ENCODE results near the gene YPEL3.
A peak's percentile ranks its signal among the peaks of the same experiment; 100 is the strongest.

YPEL3 gene

DNA sequence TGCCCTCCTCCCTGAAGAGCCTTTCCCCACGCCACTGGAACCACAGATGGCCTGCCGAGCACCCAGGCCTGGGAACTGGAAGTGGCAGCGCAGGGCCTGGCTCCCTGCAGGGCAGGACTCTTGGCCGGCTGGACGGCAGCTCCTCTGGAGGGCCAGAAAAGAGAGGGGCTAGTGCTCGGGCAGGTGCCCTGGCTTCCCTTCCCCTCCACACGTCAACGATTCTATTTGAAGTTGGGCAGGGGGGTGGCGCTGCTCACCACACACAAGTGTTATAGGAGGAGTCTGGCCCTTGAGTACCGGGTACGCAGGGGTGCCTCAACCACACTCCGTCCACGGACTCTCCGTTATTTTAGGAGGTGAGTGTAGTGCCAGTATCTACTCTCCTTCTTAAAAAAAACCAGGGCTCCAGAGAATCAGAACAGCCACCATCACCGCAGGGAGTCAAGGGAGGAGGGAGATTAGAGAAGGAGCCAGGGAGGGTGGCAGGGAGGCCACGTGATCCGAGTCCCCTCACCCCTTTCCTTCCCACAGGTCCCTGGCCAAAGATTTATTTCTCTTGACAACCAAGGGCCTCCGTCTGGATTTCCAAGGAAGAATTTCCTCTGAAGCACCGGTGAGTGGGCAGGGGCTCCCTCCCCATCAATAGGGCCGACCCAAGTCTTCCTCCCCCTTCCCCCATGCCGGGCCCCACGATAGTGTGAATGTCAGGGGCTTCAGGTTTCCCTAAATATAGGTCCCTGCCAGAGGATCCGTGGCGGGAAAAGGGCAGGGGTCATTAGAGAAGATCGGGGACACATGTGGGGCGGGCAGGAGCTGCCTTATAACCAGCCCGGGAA, 31.9 kb downstream of the YPEL3 start:
- H3K9me3 Mint-ChIP-seq, result no peaks in the 10 kb centered on the region
- no peaks in the 10 kb centered on the region for H3K27me3 Mint-ChIP-seq
- peak overlapping the region; percentile 98 for H3K4me3 Mint-ChIP-seq
- DNase-seq (ENCODE audit: low spot score in 2 of 2), result peak; percentile 62 to 67
- ATAC-seq (ENCODE audit: low read depth), result peak; percentile 41
- peaks cover 19% of the 10 kb centered on the region for H3K4me1 Mint-ChIP-seq
- peak overlapping the region; percentile 92 for H3K27ac Mint-ChIP-seq
- peaks cover 10% of the 10 kb centered on the region for H3K36me3 Mint-ChIP-seq

GRCh38 chr16:30063278-30063892, 32.6 kb downstream of the YPEL3 start:
- Mint-ChIP-seq H3K27ac (peak overlapping the region; percentile 92), H3K4me1 (peaks cover 15% of the 10 kb centered on the region)

GRCh38 chr16:30060836-30061554, 35.0 kb downstream of the YPEL3 start:
- Mint-ChIP-seq H3K4me3 (no peak overlapping the region), H3K27me3 (no peaks in the 10 kb centered on the region), H3K27ac (no peak overlapping the region), H3K4me1 (peaks cover 4% of the 10 kb centered on the region), H3K36me3 (no peaks in the 10 kb centered on the region), H3K9me3 (no peaks in the 10 kb centered on the region)
- ATAC-seq (ENCODE audit: low read depth) (no peak), DNase-seq (ENCODE audit: low spot score in 2 of 2) (no peak)

More at GRCh38 chr16:30063278-30063892, 32.6 kb downstream of the YPEL3 start:
- H3K4me3 Mint-ChIP-seq, result peak overlapping the region; percentile 98
- H3K36me3 Mint-ChIP-seq, result peaks cover 8% of the 10 kb centered on the region
- H3K27me3 Mint-ChIP-seq, result no peaks in the 10 kb centered on the region
- no peak for DNase-seq (ENCODE audit: low spot score in 2 of 2)
- no peak for ATAC-seq (ENCODE audit: low read depth)
- no peaks in the 10 kb centered on the region for H3K9me3 Mint-ChIP-seq

GRCh38 chr16:30060346-30060745, 35.7 kb downstream of the YPEL3 start:
- Mint-ChIP-seq H3K4me3 (no peak overlapping the region), H3K27ac (no peak overlapping the region), H3K4me1 (peaks cover 4% of the 10 kb centered on the region), H3K9me3 (no peaks in the 10 kb centered on the region), H3K27me3 (no peaks in the 10 kb centered on the region), H3K36me3 (no peaks in the 10 kb centered on the region)
- no peak for DNase-seq (ENCODE audit: low spot score in 2 of 2)
- no peak for ATAC-seq (ENCODE audit: low read depth)

GRCh38 chr16:30054959-30055553, 41.0 kb downstream of the YPEL3 start:
- Mint-ChIP-seq H3K4me3 (peak overlapping the region; percentile 30), H3K27ac (no peak overlapping the region), H3K4me1 (peaks cover 4% of the 10 kb centered on the region), H3K9me3 (no peaks in the 10 kb centered on the region), H3K27me3 (peaks cover 2% of the 10 kb centered on the region), H3K36me3 (no peaks in the 10 kb centered on the region)
- ATAC-seq (ENCODE audit: low read depth), result peak; percentile 56
- no peak for DNase-seq (ENCODE audit: low spot score in 2 of 2)

GRCh38 chr16:30054451-30054850, 41.6 kb downstream of the YPEL3 start:
- H3K27me3 Mint-ChIP-seq, result peaks cover 2% of the 10 kb centered on the region
- H3K4me3 Mint-ChIP-seq, result peak overlapping the region; percentile 44
- no peaks in the 10 kb centered on the region for H3K9me3 Mint-ChIP-seq
- peaks cover 4% of the 10 kb centered on the region for H3K4me1 Mint-ChIP-seq
- no peaks in the 10 kb centered on the region for H3K36me3 Mint-ChIP-seq
- ATAC-seq (ENCODE audit: low read depth), result no peak
- H3K27ac Mint-ChIP-seq, result no peak overlapping the region
- DNase-seq (ENCODE audit: low spot score in 2 of 2), result no peak

DNA sequence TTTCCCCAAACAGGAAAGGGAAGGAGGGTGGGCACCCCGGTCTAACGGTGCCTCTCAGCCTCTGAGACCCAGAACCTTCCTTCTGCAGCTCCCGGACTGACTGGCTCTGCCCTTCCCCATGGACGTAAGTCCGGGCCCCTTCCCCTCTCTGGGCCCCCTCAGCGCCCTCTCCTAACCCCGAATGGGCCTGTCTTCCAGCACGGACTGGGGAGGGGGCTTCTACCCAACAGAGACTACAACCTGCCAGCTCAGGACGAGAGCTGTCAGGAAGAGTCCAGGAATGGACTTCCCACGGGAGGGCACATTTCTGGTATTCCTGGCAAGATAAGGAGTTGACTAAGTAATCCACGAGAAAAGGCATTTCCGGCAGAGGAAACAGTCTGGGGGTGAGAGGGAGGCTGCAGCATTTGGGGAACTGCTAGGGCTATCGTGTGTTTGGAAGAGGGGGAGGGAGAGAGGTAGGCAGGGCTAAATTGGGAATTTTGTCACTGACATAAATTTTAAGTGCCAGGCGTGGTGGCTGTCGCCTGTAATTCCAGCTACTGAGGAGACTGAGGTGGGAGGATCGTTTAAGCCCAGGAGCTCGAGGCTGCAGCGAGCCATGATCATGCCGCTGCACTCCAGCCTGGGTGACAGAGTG, 42.5 kb downstream of the YPEL3 start:
- H3K4me1 Mint-ChIP-seq, result peaks cover 4% of the 10 kb centered on the region
- H3K27ac Mint-ChIP-seq, result peak overlapping the region; percentile 83
- peaks cover 2% of the 10 kb centered on the region for H3K27me3 Mint-ChIP-seq
- H3K36me3 Mint-ChIP-seq, result no peaks in the 10 kb centered on the region
- peak overlapping the region; percentile 87 for H3K4me3 Mint-ChIP-seq
- peak; percentile 13 for ATAC-seq (ENCODE audit: low read depth)
- DNase-seq (ENCODE audit: low spot score in 2 of 2), result no peak
- no peaks in the 10 kb centered on the region for H3K9me3 Mint-ChIP-seq

DNA sequence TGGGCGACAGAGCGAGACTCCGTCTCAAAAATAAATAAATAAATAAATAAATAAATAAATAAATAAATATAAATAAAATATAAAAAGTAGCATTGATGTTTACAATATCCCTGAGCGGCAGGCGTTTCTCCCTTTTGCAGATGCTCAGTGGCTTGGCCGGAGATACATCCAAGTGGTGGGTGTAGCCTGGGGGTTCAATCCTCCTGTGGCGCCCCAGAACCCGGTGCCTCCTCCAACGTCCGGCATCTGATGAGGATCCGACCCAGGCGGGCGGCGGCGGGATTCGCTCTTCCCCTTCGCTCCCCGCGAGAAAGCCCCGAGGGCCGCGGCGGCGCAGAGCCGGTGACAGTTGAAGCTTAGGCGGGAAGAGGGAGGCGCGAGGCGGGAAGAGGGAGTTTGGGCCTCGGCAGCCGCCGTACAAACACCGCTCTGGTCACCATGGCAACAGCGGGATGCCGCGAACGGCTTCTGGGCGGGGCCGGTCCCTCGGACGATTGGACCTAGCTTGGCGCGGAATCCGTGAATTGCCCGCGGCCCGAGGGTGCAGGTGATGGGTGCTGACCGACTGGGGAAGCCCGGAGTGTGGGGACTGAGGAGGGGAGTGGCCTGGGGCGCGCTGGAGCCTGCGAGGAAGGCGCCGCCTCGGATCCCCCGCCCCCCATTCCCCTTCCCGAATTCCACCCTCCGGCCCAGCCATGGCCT, 43.2 kb downstream of the YPEL3 start:
- H3K4me1 Mint-ChIP-seq, result peaks cover 4% of the 10 kb centered on the region
- peak overlapping the region; percentile 87 for H3K4me3 Mint-ChIP-seq
- H3K27ac Mint-ChIP-seq, result peak overlapping the region; percentile 83
- ATAC-seq (ENCODE audit: low read depth) (peak; percentile 88), DNase-seq (ENCODE audit: low spot score in 2 of 2) (peak; percentile 81 to 83)
- H3K36me3 Mint-ChIP-seq, result no peaks in the 10 kb centered on the region
- H3K27me3 Mint-ChIP-seq, result peaks cover 2% of the 10 kb centered on the region
- H3K9me3 Mint-ChIP-seq, result no peaks in the 10 kb centered on the region

DNA sequence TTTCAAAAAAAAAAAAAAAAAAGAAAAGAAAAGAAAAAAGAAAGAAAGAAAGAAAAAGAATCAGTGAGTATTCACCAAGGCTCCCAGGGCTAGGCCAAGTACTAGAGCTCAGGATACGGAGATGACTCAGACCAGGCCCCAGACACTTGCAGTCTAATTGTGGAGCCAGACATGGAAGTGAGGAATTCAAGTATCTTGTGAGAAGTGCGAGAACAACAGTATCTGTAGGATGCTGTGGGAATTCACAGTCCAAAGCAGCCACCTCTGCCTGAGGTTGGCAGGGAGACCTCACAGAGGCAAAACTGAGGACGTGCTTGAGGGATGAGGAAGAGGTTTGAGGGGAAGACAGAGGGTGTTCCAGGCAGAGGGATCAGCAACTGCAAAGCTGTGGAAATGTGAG, 44.5 kb downstream of the YPEL3 start:
- H3K27me3 Mint-ChIP-seq, result peaks cover 4% of the 10 kb centered on the region
- H3K4me1 Mint-ChIP-seq, result peaks cover 4% of the 10 kb centered on the region
- H3K9me3 Mint-ChIP-seq, result no peaks in the 10 kb centered on the region
- ATAC-seq (ENCODE audit: low read depth) (no peak), DNase-seq (ENCODE audit: low spot score in 2 of 2) (no peak)
- H3K27ac Mint-ChIP-seq, result no peak overlapping the region
- H3K4me3 Mint-ChIP-seq, result peak overlapping the region; percentile 65
- no peaks in the 10 kb centered on the region for H3K36me3 Mint-ChIP-seq

DNA sequence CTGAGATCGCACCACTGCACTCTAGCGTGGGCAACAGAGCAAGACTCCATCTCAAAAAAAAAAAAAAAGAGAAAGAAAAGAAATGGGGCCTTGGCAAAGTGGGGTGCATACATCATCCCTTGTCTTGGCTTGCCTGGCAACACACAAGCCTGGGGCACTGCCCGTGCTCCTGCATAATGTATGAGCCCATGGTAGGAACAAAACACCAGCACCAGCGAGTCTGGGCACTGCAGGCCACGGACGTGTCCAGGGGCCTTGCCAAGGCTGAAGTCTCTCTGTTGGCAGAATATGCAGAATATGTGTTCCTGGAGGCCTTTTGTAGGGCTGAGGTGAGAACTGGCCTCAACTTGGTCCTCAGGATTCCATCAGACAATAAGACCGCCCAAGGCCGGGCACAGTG, 46.1 kb downstream of the YPEL3 start:
- no peak for DNase-seq (ENCODE audit: low spot score in 2 of 2)
- H3K27ac Mint-ChIP-seq, result no peak overlapping the region
- H3K4me3 Mint-ChIP-seq, result no peak overlapping the region
- ATAC-seq (ENCODE audit: low read depth), result no peak
- H3K27me3 Mint-ChIP-seq, result peaks cover 9% of the 10 kb centered on the region
- no peaks in the 10 kb centered on the region for H3K36me3 Mint-ChIP-seq
- H3K4me1 Mint-ChIP-seq, result peaks cover 10% of the 10 kb centered on the region
- no peaks in the 10 kb centered on the region for H3K9me3 Mint-ChIP-seq

GRCh38 chr16:30046588-30046987, 49.4 kb downstream of the YPEL3 start:
- Mint-ChIP-seq H3K27ac (no peak overlapping the region), H3K27me3 (peaks cover 8% of the 10 kb centered on the region), H3K4me3 (no peak overlapping the region), H3K9me3 (no peaks in the 10 kb centered on the region), H3K36me3 (no peaks in the 10 kb centered on the region), H3K4me1 (peaks cover 6% of the 10 kb centered on the region)
- DNase-seq (ENCODE audit: low spot score in 2 of 2) (no peak), ATAC-seq (ENCODE audit: low read depth) (no peak)

DNA sequence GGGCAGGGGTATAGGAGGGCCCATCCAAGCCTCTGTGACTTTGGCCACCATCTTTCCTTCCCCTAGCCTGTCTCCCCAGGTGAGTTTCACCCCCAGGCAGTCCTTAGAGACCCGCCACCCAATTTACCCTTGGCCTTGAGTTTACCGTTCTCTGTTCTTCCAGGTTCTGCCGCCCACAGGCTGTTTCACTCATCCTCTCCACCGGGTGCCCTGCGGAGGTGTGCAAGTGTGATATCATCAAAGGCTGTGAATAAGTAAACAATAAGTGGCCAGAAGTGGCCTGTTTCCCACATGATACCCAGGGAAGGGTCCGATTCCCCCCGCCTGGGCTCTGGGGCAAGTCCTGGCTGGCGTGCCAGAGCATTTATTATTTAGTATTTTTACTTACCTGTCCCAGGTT, 49.8 kb downstream of the YPEL3 start:
- Mint-ChIP-seq H3K36me3 (no peaks in the 10 kb centered on the region), H3K4me3 (no peak overlapping the region), H3K27ac (no peak overlapping the region), H3K27me3 (peaks cover 8% of the 10 kb centered on the region), H3K9me3 (no peaks in the 10 kb centered on the region), H3K4me1 (peaks cover 6% of the 10 kb centered on the region)
- ATAC-seq (ENCODE audit: low read depth) (no peak), DNase-seq (ENCODE audit: low spot score in 2 of 2) (no peak)

Measured in memory B cell (primary cell).